GM18508 (cell line): Measurements from ENCODE around the gene TNFAIP2.

Experiments
- ATAC-seq: cut with Tn5 transposase; IDR thresholded peaks from one replicate; pipeline ENCODE4 v1.9.1; 2021; ENCODE audit warnings: moderate number of reproducible peaks; ENCODE audit not compliant: insufficient read depth, unreplicated experiment

Gene TNFAIP2, protein sequence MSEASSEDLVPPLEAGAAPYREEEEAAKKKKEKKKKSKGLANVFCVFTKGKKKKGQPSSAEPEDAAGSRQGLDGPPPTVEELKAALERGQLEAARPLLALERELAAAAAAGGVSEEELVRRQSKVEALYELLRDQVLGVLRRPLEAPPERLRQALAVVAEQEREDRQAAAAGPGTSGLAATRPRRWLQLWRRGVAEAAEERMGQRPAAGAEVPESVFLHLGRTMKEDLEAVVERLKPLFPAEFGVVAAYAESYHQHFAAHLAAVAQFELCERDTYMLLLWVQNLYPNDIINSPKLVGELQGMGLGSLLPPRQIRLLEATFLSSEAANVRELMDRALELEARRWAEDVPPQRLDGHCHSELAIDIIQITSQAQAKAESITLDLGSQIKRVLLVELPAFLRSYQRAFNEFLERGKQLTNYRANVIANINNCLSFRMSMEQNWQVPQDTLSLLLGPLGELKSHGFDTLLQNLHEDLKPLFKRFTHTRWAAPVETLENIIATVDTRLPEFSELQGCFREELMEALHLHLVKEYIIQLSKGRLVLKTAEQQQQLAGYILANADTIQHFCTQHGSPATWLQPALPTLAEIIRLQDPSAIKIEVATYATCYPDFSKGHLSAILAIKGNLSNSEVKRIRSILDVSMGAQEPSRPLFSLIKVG

DNA sequence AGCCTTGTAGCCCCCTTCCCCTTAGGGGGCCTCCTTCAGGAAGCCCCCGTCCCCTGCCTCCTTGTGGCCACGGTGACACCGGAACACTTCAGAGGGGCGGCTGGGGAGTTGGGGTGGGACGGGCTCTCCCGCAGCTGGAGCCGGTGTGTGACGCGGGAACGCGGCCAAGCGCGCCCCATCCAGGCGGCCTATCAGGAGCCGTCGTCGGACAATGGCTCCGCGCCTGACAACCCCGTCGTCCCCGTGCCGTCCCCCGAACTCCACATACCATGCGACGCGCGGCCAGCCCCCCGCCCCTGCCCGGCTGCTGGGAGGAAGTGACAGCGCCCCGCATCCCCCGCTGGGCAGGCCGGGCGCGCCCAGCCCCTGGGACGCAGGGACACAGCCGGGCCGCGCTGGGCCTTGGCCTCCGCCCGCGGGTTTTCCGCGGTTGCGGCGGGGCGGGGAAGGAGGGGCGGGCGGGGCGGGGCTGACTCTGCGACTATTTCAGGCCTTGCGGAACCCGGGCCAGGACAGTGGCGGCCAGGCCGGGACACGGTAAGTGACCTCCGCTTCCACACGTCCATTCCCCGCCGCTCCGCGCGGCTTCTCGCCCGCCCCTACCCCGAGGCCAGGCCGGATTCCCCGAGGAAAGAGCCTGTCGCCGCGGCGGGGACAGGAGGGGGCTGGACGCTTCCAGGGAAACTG, at the start of gene TNFAIP2:
TNFAIP2 (plus strand) TSS at position 515 of the 687 bp plus-strand sequence. CDS start 2,997 bp downstream, outside the sequence.
- ATAC-seq = no peak

- ATAC-seq = no peak
Measured at GRCh38 chr14:103073876-103074728, 49.2 kb upstream of the TNFAIP2 start.

GRCh38 chr14:103074729-103075367, 48.4 kb upstream of the TNFAIP2 start:
- ATAC-seq = no peak

DNA sequence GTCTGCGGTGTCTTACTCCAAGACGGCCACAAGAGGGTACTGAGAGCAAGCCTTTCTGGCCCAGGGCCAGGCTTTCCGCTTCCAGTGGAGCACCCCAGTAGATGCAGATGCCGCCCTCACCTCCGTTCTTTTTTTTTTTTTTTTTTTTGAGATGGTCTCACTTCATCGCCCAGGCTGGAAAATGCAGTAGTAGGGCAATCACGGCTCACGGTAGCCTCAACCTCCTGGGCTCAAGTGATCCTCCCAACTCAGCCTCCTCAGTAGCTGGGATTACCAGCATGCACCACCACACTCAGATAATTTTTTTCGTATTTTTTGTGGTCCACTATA, 44.9 kb upstream of the TNFAIP2 start:
- ATAC-seq = no peak

GRCh38 chr14:103078860-103079587, 44.2 kb upstream of the TNFAIP2 start:
- no peak for ATAC-seq

DNA sequence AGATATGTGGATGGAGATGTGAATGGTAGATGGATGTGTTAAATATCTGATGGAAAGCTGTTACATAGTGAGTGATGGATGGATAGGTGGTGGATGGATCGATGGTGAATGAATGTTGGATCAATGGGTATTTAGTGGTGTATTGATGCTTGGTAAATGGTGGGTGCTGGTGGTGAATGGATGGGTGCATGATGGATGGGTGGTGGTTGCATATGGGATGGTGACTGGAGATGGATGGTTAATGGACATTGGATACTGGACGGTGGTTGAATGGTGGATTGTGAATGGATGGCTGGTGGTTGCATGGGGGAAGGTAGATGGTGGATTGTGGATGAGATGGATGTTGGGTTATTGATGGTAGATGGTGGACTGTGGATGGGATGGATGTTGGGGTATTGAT, 41.3 kb upstream of the TNFAIP2 start:
- no peak for ATAC-seq

- no peak for ATAC-seq
Measured at GRCh38 chr14:103084021-103084919, 39.0 kb upstream of the TNFAIP2 start, which contains the start of gene LBHD2. TSS of gene LBHD2 (plus strand) at chr14:103084210. CDS start at chr14:103086013, 1,803 bp downstream.

DNA sequence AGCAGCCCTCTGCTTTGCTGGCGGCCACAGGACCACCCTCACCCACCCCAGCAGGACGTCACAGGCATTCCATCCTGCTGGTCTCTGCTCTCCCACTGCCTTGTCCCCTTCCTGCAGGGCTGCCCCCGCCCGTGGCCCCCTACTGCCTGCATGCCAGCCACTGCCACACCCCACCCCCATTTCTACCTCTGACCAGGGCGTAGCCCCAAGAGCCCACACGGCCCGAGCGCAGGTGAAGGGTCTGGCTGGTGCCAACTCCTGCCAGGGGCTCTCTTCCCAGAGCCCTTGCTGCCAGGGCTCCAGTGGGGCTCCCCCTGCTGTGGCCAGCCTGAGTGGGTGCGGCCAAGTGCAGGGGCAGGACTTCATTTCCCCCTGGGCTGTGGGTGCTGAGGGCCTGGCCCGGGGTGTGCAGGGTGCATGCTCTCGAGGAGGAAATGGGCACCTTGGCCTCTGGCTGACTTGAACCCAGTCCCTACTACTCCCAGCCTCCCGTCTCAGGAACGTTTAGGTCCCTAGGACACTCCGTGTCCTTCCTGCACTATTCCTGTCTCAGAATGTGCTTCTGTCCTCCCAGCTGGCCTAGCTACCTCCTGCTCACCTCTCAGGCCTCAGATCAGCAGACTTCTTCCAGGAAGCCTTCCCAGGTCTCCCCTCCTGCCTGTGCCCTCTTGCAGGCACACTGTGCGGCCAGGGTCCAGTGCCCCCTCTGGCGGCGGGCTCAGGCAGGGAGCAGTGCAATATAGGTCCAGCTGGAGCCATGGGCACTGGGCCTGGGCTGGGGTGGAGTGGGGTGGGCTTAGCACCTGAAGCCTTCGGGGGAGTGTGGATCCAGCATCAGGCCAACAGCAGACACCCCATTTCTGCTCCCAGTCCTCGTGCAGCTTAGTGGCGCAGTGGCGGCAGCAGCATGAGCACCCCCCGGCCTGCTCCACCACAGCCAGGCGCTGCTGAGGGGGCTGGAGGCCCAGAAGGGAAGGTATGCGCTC, 37.9 kb upstream of the TNFAIP2 start:
- ATAC-seq = no peak

DNA sequence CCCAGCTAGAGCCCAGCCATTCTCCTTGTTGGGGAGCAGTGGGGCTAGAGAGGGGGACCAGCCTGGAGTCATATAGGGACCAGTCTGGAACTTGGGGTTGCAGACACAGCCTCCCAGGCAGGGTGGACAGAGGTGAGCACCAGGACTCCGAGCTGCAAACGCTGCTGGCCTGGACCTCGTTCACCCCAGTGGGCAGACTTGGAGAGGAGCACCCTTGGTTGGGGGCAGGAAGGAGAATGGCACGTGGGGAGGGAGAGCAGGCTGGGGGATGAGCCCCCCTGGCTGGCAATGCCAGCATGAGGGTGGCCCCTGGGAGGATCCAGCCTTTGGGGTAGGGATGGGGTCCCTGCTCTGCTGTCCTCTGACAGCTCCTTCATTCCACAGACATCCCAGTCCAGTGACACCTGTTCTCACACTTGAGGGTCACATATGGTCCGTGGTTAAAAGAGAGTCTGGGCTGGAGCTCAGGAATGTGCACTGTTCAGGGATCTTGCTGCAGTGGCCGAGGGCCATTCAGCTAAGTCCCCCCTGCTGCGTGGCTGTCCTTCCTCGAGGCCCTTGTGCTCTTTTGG, 36.4 kb upstream of the TNFAIP2 start:
- no peak for ATAC-seq

GRCh38 chr14:103087343-103087835, 35.9 kb upstream of the TNFAIP2 start:
- ATAC-seq = no peak

DNA sequence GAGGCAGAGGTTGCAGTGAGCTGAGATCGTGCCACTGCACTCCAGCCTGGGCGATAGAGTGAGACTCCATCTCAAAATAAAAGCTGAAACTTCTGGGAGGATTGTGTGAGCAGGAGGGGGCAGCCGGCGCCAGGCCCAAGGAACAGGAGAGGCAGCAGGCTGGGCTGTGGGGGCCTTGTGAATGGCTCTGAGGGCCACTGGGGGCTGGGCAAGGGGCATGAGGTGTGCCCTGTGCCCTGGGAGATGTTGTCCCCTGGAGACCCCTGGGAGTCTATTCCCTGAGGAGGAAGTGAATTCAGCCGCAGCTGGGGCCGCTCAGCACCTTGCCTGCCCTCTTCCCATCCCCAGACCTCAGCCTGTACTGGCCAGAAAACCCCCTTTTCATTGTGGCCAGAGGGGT, 34.3 kb upstream of the TNFAIP2 start:
- no peak for ATAC-seq

GRCh38 chr14:103089386-103090335, 33.6 kb upstream of the TNFAIP2 start:
- ATAC-seq = no peak

GRCh38 chr14:103090481-103091020, 32.7 kb upstream of the TNFAIP2 start:
- ATAC-seq = no peak

- ATAC-seq = no peak
Measured at GRCh38 chr14:103091041-103091882, 32.0 kb upstream of the TNFAIP2 start.
